IMR-90 (cell line): ENCODE measurements around the gene SELENBP1. TPM values are rescaled to one million over a fixed set of nuclear protein-coding genes. Genes with fewer than 3 reads are reported as not detected.

Source experiments
- ATAC-seq: fragments of 200-7000 bp; cut with Tn5 transposase; 2 replicates; pipeline ENCODE4 v1.9.1; 2020; ENCODE audit warnings: low read depth, mild to moderate bottlenecking, moderate library complexity
- BruUV-seq: library from RNA; stranded (reverse); fragments of 400-500 nt; replicated peaks from 2 replicates; lab custom pipeline; 2021; lab: Mats Ljungman, UMichigan
- CTCF ChIA-PET: fragments of 300-600 bp; formaldehyde crosslinking; extraction: SDS; loops from one replicate; lab custom pipeline; 2021; ENCODE audit warnings: antibody characterized with exemption; lab: Yijun Ruan, JAX
- POLR2A ChIA-PET: fragments of 300-600 bp; sonication (Branson Sonifier 250); formaldehyde crosslinking; loops from one replicate; lab custom pipeline; 2022; ENCODE audit warnings: antibody characterized with exemption; ENCODE audit not compliant: unreplicated experiment; lab: Charles Lee
- DNase-seq: peaks from one replicate; pipeline ENCODE4 v3.0.0; 2013
- H2AFZ ChIP-seq: replicated peaks from 2 replicates; pipeline ENCODE3; 2013; ENCODE audit warnings: low read length, mild to moderate bottlenecking; ENCODE audit not compliant: poor library complexity
- H2AK5ac ChIP-seq: 2 replicates; pipeline ENCODE4 v1.6.1; 2013; ENCODE audit warnings: low read depth, low read length, inconsistent platforms
- H2AK9ac ChIP-seq: replicated peaks from 2 replicates; pipeline ENCODE3; 2013; ENCODE audit warnings: mild to moderate bottlenecking, low read depth, low read length, moderate library complexity; ENCODE audit not compliant: poor library complexity
- H2BK120ac ChIP-seq: 2 replicates; pipeline ENCODE4 v1.6.1; 2013; ENCODE audit warnings: low read depth, low read length, inconsistent platforms
- H2BK15ac ChIP-seq: 3 replicates; pipeline ENCODE4 v1.6.1; 2013; ENCODE audit warnings: low read depth, low read length, inconsistent platforms
- H2BK20ac ChIP-seq: 2 replicates; pipeline ENCODE4 v1.6.1; 2013; ENCODE audit warnings: low read depth, mild to moderate bottlenecking, inconsistent platforms, low read length, moderate library complexity
- H2BK5ac ChIP-seq: 2 replicates; pipeline ENCODE4 v1.6.1; 2013; ENCODE audit warnings: mild to moderate bottlenecking, low read depth, low read length, inconsistent platforms; ENCODE audit not compliant: poor library complexity, severe bottlenecking
- H3K14ac ChIP-seq: replicated peaks from 2 replicates; pipeline ENCODE4 v1.6.1; 2013; ENCODE audit warnings: low read depth, low read length, inconsistent platforms
- H3K18ac ChIP-seq: 2 replicates; pipeline ENCODE4 v1.6.1; 2013; ENCODE audit warnings: low read depth, low read length, control low read depth
- H3K23ac ChIP-seq: 2 replicates; pipeline ENCODE4 v1.6.1; 2013; ENCODE audit warnings: low read depth, low read length, inconsistent platforms
- H3K27ac ChIP-seq: 2 replicates; pipeline ENCODE4 v1.5.1; 2013; ENCODE audit warnings: mild to moderate bottlenecking, control low read depth, low read length; ENCODE audit not compliant: insufficient read depth
- H3K27me3 ChIP-seq: 2 replicates; pipeline ENCODE4 v1.6.1; 2013; ENCODE audit warnings: low read length; ENCODE audit not compliant: control insufficient read depth, insufficient read depth
- H3K36me3 ChIP-seq: 2 replicates; pipeline ENCODE4 v1.6.1; 2013; ENCODE audit warnings: low read length, mixed read lengths; ENCODE audit not compliant: control insufficient read depth, insufficient read depth
- H3K4ac ChIP-seq: 2 replicates; pipeline ENCODE4 v1.6.1; 2013; ENCODE audit warnings: low read depth, low read length, inconsistent platforms
- H3K4me1 ChIP-seq: 2 replicates; pipeline ENCODE4 v1.6.1; 2013; ENCODE audit warnings: low read length, mixed read lengths; ENCODE audit not compliant: control insufficient read depth, insufficient read depth
- H3K4me2 ChIP-seq: 2 replicates; pipeline ENCODE4 v1.6.1; 2013; ENCODE audit warnings: low read depth, mild to moderate bottlenecking, control low read depth, low read length, moderate library complexity
- H3K4me3 ChIP-seq: 2 replicates; pipeline ENCODE4 v1.5.1; 2013; ENCODE audit warnings: low read depth, mild to moderate bottlenecking, control low read depth, low read length, moderate library complexity; ENCODE audit not compliant: insufficient read depth
- H3K56ac ChIP-seq: 2 replicates; pipeline ENCODE4 v1.6.1; 2013; ENCODE audit warnings: low read length, inconsistent platforms; ENCODE audit not compliant: insufficient read depth; ENCODE audit errors: extremely low read depth
- H3K79me1 ChIP-seq, 2 experiments: 2 replicates each; pipeline ENCODE4 v1.6.1; 2013; ENCODE audit warnings: low read length in 2 of 2, inconsistent platforms in 1 of 2, low read depth in 1 of 2
- H3K9ac ChIP-seq: 2 replicates; pipeline ENCODE4 v1.6.1; 2013; ENCODE audit warnings: low read depth, low read length, control low read depth
- H3K9me1 ChIP-seq: 2 replicates; pipeline ENCODE4 v1.6.1; 2013; ENCODE audit warnings: low read length, inconsistent platforms; ENCODE audit not compliant: insufficient read depth
- H3K9me3 ChIP-seq: 2 replicates; pipeline ENCODE4 v1.6.1; 2013; ENCODE audit warnings: low read length; ENCODE audit not compliant: control insufficient read depth, insufficient read depth
- H4K20me1 ChIP-seq: 2 replicates; pipeline ENCODE4 v1.6.1; 2013; ENCODE audit warnings: low read length, inconsistent platforms; ENCODE audit not compliant: insufficient read depth
- H4K5ac ChIP-seq: 2 replicates; pipeline ENCODE4 v1.6.1; 2013; ENCODE audit warnings: mild to moderate bottlenecking, low read depth, low read length, control low read depth
- H4K8ac ChIP-seq, 2 experiments: 2 replicates each; pipeline ENCODE4 v1.6.1; 2013; ENCODE audit warnings: low read depth in 2 of 2, low read length in 2 of 2, control low read depth in 1 of 2, inconsistent platforms in 1 of 2
- H4K91ac ChIP-seq: 2 replicates; pipeline ENCODE4 v1.6.1; 2013; ENCODE audit warnings: low read depth, low read length, inconsistent platforms; ENCODE audit not compliant: insufficient read depth
- BHLHE40 ChIP-seq: fragments of 150-350 bp; IDR thresholded peaks from 2 replicates; pipeline ENCODE4 v1.6.1; 2016; ENCODE audit warnings: mild to moderate bottlenecking, low read depth, low read length
- CEBPB ChIP-seq: IDR thresholded peaks from 2 replicates; pipeline ENCODE4 v1.6.1; 2012; ENCODE audit warnings: low read depth, low read length, improper control_type of control experiment
- CHD1 ChIP-seq: IDR thresholded peaks from 2 replicates; pipeline ENCODE4 v1.6.1; 2012; ENCODE audit warnings: low read depth, low read length, improper control_type of control experiment
- FOS ChIP-seq: fragments of 150-350 bp; IDR thresholded peaks from 2 replicates; pipeline ENCODE4 v1.6.1; 2016; ENCODE audit warnings: low read depth, low read length
- MAFK ChIP-seq: IDR thresholded peaks from 2 replicates; pipeline ENCODE4 v1.6.1; 2012; ENCODE audit warnings: low read depth, low read length, improper control_type of control experiment
- MAZ ChIP-seq: IDR thresholded peaks from 2 replicates; pipeline ENCODE4 v1.6.1; 2012; ENCODE audit warnings: low read depth, mild to moderate bottlenecking, low read length, improper control_type of control experiment, moderate library complexity, borderline replicate concordance
- NFE2L2 ChIP-seq: fragments of 150-350 bp; IDR thresholded peaks from 2 replicates; pipeline ENCODE4 v1.6.1; 2016; ENCODE audit warnings: low read depth, mild to moderate bottlenecking, low read length
- RAD21 ChIP-seq: IDR thresholded peaks from 2 replicates; pipeline ENCODE4 v1.6.1; 2012; ENCODE audit warnings: low read length, improper control_type of control experiment
- RCOR1 ChIP-seq: IDR thresholded peaks from 2 replicates; pipeline ENCODE4 v1.6.1; 2012; ENCODE audit warnings: mild to moderate bottlenecking, low read length, improper control_type of control experiment; ENCODE audit not compliant: insufficient replicate concordance
- RFX5 ChIP-seq: IDR thresholded peaks from 2 replicates; pipeline ENCODE4 v1.8.0; 2012; ENCODE audit warnings: low read depth, mild to moderate bottlenecking, low read length, moderate library complexity
- WGBS, 2 experiments: methylation state at CpG; one replicate each; pipeline versions ENCODE4 v1.1.5 to v1.1.7; 2013; ENCODE audit warnings: missing lambda C conversion rate in 2 of 2; ENCODE audit not compliant: insufficient read length in 1 of 2; ENCODE audit errors: extremely low coverage in 2 of 2; 5-methylcytosine and 5-hydroxymethylcytosine counted together
- dilution Hi-C: fragments of 300-500 bp; cut with HindIII; formaldehyde crosslinking; loops from one replicate; pipeline ENCODE4 v1.14.3; 2018; ENCODE audit warnings: low sequenced_read_pairs; ENCODE audit not compliant: unreplicated experiment
- in situ Hi-C: fragments of 300-500 bp; cut with MboI; formaldehyde crosslinking; loops from 3 replicates; pipeline ENCODE4 v1.14.3; 2019; ENCODE audit warnings: low sequenced_read_pairs, inconsistent platforms, mixed read lengths
- intact Hi-C: fragments of 100-400 bp; cut with micrococcal nuclease; formaldehyde crosslinking; loops from 2 replicates; pipeline ENCODE4 v1.10.0; 2022
- polyA plus RNA-seq, 3 experiments: library from polyadenylated mRNA; depleted of rRNA; stranded (reverse); fragments of >200 nt; gene quantifications; 2 replicates each; pipeline ENCODE4 v1.2.3, GENCODE V29; 2012; ENCODE audit warnings: low replicate concordance in 1 of 3
- total RNA-seq: library from RNA; depleted of rRNA; stranded (reverse); fragments of >200 nt; gene quantifications from 2 replicates; pipeline ENCODE4 v1.2.3, GENCODE V29; 2012
- TF ChIP-seq, protein P1 (sequence below): fragments of 150-350 bp; IDR thresholded peaks from 2 replicates; pipeline ENCODE4 v1.6.1; 2016; ENCODE audit warnings: low read depth, mild to moderate bottlenecking, low read length, moderate library complexity, borderline replicate concordance
- TF ChIP-seq, protein P2 (sequence below): fragments of 150-350 bp; IDR thresholded peaks from 2 replicates; pipeline ENCODE4 v1.6.1; 2017; ENCODE audit warnings: mild to moderate bottlenecking, antibody characterized with exemption, low read length, low read depth

Gene SELENBP1
- total and polyA plus RNA-seq, 2 of the 4 experiments (the other 2 are of a cell fraction), result 21.3 to 56.9 TPM

GRCh38 chr1:151325646-151326429, 46.7 kb downstream of the SELENBP1 start:
- Histone ChIP-seq H3K14ac (peak overlapping the region; percentile 84), H2BK120ac (peak overlapping the region; percentile 45), H3K4me2 (peak overlapping the region; percentile 100), H2AK5ac (peak overlapping the region; percentile 59), H3K79me1 (peaks cover 19 to 56% of the 10 kb centered on the region in 2 experiments), H3K27me3 (no peaks in the 10 kb centered on the region), H3K18ac (no peak overlapping the region), H2BK15ac (peak overlapping the region; percentile 29; the same call in 1 of the 3 replicates), H3K27ac (peak overlapping the region; percentile 34), H2BK20ac (peak overlapping the region; percentile 11; the same call in 1 of the 2 replicates), H3K9me3 (no peaks in the 10 kb centered on the region), H3K23ac (peak overlapping the region; percentile 82), H3K56ac (peak overlapping the region; percentile 99), H2AK9ac (no peak overlapping the region), H2AFZ (no peak overlapping the region), H4K20me1 (peaks cover 17% of the 10 kb centered on the region), H3K4me1 (peaks cover 9% of the 10 kb centered on the region), H3K9ac (peak overlapping the region; percentile 90), H4K91ac (peak overlapping the region; percentile 40; the same call in 1 of the 2 replicates), H3K36me3 (peaks cover 17% of the 10 kb centered on the region), H2BK5ac (peak overlapping the region; percentile 92), H4K5ac (no peak overlapping the region), H3K4me3 (peak overlapping the region; percentile 88), H3K9me1 (peaks cover 12% of the 10 kb centered on the region), H4K8ac (peak overlapping the region; percentile 29 to 97; a peak in 2 of 4 replicates), H3K4ac (peak overlapping the region; percentile 88)
- ChIA-PET POLR2A (interaction anchor here (0.6 to 1.6 kb wide), 5 partner anchors 13 to 404 kb away, joined by 3 to 4 read pairs (median 3); partner anchors contain the start of gene ZNF687), CTCF (interaction anchor here (0.6 to 1.8 kb wide), 3 partner anchors 15 to 25 kb away, joined by 5 to 9 read pairs (median 5); no protein-coding TSS in a partner anchor)
- dilution Hi-C loops (no loop called here), in situ Hi-C loops (no loop called here), intact Hi-C loops (loop anchor here (10.0 kb wide), 1 partner anchor 219 kb away; the partner anchor contains the start of gene TUFT1)
- ATAC-seq (peak; percentile 18; the same call in 1 of the 2 replicates), DNase-seq (peak; percentile 44)
- BruUV-seq, result no TSS peak
- 0% methylated on average over 1 of the region's 5 CpGs; no CpG with 5 or more reads in 1 of the 2 experiments for WGBS, 2 experiments
- TF ChIP-seq RFX5 (no peak), BHLHE40 (0 out of 2 replicates have a peak, but pooled peaks have one; percentile 5), CHD1 (no peak), CEBPB (no peak), RAD21 (no peak), FOS (no peak), MAZ (no peak), MAFK (no peak), NFE2L2 (no peak), RCOR1 (no peak)
- TF ChIP-seq, protein P1, sequence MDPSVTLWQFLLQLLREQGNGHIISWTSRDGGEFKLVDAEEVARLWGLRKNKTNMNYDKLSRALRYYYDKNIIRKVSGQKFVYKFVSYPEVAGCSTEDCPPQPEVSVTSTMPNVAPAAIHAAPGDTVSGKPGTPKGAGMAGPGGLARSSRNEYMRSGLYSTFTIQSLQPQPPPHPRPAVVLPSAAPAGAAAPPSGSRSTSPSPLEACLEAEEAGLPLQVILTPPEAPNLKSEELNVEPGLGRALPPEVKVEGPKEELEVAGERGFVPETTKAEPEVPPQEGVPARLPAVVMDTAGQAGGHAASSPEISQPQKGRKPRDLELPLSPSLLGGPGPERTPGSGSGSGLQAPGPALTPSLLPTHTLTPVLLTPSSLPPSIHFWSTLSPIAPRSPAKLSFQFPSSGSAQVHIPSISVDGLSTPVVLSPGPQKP, result no peak
- TF ChIP-seq, protein P2, sequence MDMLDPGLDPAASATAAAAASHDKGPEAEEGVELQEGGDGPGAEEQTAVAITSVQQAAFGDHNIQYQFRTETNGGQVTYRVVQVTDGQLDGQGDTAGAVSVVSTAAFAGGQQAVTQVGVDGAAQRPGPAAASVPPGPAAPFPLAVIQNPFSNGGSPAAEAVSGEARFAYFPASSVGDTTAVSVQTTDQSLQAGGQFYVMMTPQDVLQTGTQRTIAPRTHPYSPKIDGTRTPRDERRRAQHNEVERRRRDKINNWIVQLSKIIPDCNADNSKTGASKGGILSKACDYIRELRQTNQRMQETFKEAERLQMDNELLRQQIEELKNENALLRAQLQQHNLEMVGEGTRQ, result 0 out of 2 replicates have a peak, but pooled peaks have one; percentile 18
